GM12878 (cell line): Measurements from ENCODE around the gene ALDH1A2. TPM values are rescaled to one million over a fixed set of nuclear protein-coding genes. Genes with fewer than 3 reads are reported as not detected.

Experiments
- ATAC-seq: fragments of 200-7000 bp; cut with Tn5 transposase; 3 replicates; pipeline ENCODE4 v1.9.1; 2020; ENCODE audit warnings: mild to moderate bottlenecking, moderate library complexity
- BruUV-seq: library from RNA; stranded (reverse); fragments of 400-500 nt; replicated peaks from 2 replicates; lab custom pipeline; 2021; lab: Mats Ljungman, UMichigan
- CTCF ChIA-PET: fragments of 300-600 bp; sonication (Branson Sonifier 250); formaldehyde crosslinking; extraction: SDS; loops from one replicate; lab custom pipeline; 2021; ENCODE audit warnings: inconsistent platforms; lab: Yijun Ruan, JAX
- POLR2A ChIA-PET: fragments of 350-600 bp; formaldehyde crosslinking; extraction: SDS; loops from one replicate; lab custom pipeline; 2021; ENCODE audit warnings: inconsistent platforms; lab: Charles Lee
- RAD21 ChIA-PET: fragments of 300-600 bp; sonication (Branson Sonifier 250); formaldehyde crosslinking; loops from one replicate; lab custom pipeline; 2023; ENCODE audit warnings: antibody characterized with exemption; ENCODE audit not compliant: unreplicated experiment; lab: Charles Lee
- SMC1A ChIA-PET: fragments of 300-600 bp; sonication (Branson Sonifier 250); formaldehyde crosslinking; loops from one replicate; lab custom pipeline; 2023; ENCODE audit not compliant: unreplicated experiment, uncharacterized antibody; lab: Charles Lee
- DNase-seq: peaks from one replicate; pipeline ENCODE4 v3.0.0-alpha.2; 2011; ENCODE audit warnings: low read depth, low spot score
- FAIRE-seq: peaks from 3 replicates; lab custom pipeline; 2011; peaks lifted over from hg19 to GRCh38; lab: Jason Lieb, UNC
- H2AFZ ChIP-seq: 2 replicates; pipeline ENCODE4 v1.6.0; 2011; ENCODE audit warnings: low read depth, low read length, control low read depth; ENCODE audit not compliant: control insufficient read depth
- H3K27ac ChIP-seq: 2 replicates; pipeline ENCODE4 v1.5.1; 2011; ENCODE audit warnings: control low read depth; ENCODE audit not compliant: control insufficient read depth, insufficient read depth
- H3K27me3 ChIP-seq, 2 experiments: replicated peaks in 1 of 2; 2 replicates each; pipeline versions ENCODE4 v1.6.0 to v1.6.1; 2011; ENCODE audit warnings: low read length in 1 of 2; ENCODE audit not compliant: control insufficient read depth in 2 of 2, insufficient read depth in 2 of 2
- H3K36me3 ChIP-seq, 2 experiments: 2 replicates each; pipeline ENCODE4 v1.5.1; 2011; ENCODE audit warnings: low read length in 1 of 2; ENCODE audit not compliant: control insufficient read depth in 2 of 2, insufficient read depth in 2 of 2
- H3K4me1 ChIP-seq: 2 replicates; pipeline ENCODE4 v1.6.1; 2011; ENCODE audit warnings: mild to moderate bottlenecking, low read length, moderate library complexity, mixed read lengths; ENCODE audit not compliant: control insufficient read depth, insufficient read depth
- H3K4me2 ChIP-seq: 2 replicates; pipeline ENCODE4 v1.6.0; 2011; ENCODE audit warnings: control low read depth; ENCODE audit not compliant: control insufficient read depth, insufficient read depth
- H3K4me3 ChIP-seq: fragments of 200-600 bp; sonication (generic); 2 replicates; pipeline ENCODE4 v1.5.1; 2016
- H3K79me2 ChIP-seq: 2 replicates; pipeline ENCODE4 v1.6.0; 2011; ENCODE audit warnings: low read length; ENCODE audit not compliant: control insufficient read depth, insufficient read depth
- H3K9ac ChIP-seq: 2 replicates; pipeline ENCODE4 v1.8.0; 2011; ENCODE audit warnings: low read length, control low read depth, mixed read lengths; ENCODE audit not compliant: control insufficient read depth, insufficient read depth
- H3K9me3 ChIP-seq: replicated peaks from 3 replicates; pipeline ENCODE4 v1.5.1; 2011; ENCODE audit warnings: mild to moderate bottlenecking, low read length; ENCODE audit not compliant: control insufficient read depth, insufficient read depth
- H4K20me1 ChIP-seq: 2 replicates; pipeline ENCODE4 v1.6.0; 2011; ENCODE audit not compliant: control insufficient read depth, insufficient read depth
- BMI1 ChIP-seq: fragments of 450-650 bp; IDR thresholded peaks from 2 replicates; pipeline ENCODE4 v1.6.1; 2016; ENCODE audit warnings: mild to moderate bottlenecking, moderate library complexity, borderline replicate concordance
- CREB1 ChIP-seq: IDR thresholded peaks from 2 replicates; pipeline ENCODE4 v1.6.1; 2012; ENCODE audit warnings: low read depth, mild to moderate bottlenecking, inconsistent platforms
- CREM ChIP-seq: IDR thresholded peaks from 2 replicates; pipeline ENCODE4 v1.6.1; 2014; ENCODE audit warnings: antibody characterized with exemption, low read depth
- EED ChIP-seq: sonication (generic); IDR thresholded peaks from 2 replicates; pipeline ENCODE4 v1.6.1; 2016; ENCODE audit warnings: antibody characterized with exemption, low read depth
- JUNB ChIP-seq: IDR thresholded peaks from 2 replicates; pipeline ENCODE4 v1.6.1; 2016; ENCODE audit warnings: antibody characterized with exemption, mild to moderate bottlenecking
- KDM1A ChIP-seq: fragments of 200-600 bp; sonication (generic); IDR thresholded peaks from 2 replicates; pipeline ENCODE4 v1.6.1; 2016; ENCODE audit warnings: borderline replicate concordance
- NFYA ChIP-seq: IDR thresholded peaks from 2 replicates; pipeline ENCODE4 v1.6.1; 2011; ENCODE audit warnings: low read depth, mild to moderate bottlenecking, low read length, improper control_type of control experiment, borderline replicate concordance
- NR2C1 ChIP-seq: fragments of 450-650 bp; IDR thresholded peaks from 2 replicates; pipeline ENCODE4 v1.6.1; 2017; ENCODE audit warnings: antibody characterized with exemption, mild to moderate bottlenecking, moderate library complexity
- PAX8 ChIP-seq: fragments of 450-650 bp; IDR thresholded peaks from 2 replicates; pipeline ENCODE4 v1.6.1; 2017; ENCODE audit warnings: mild to moderate bottlenecking, moderate library complexity
- POU2F2 ChIP-seq: IDR thresholded peaks from 3 replicates; pipeline ENCODE4 v1.6.1; 2011; ENCODE audit warnings: low read depth, mild to moderate bottlenecking, low read length, borderline replicate concordance
- RB1 ChIP-seq: fragments of 450-650 bp; formaldehyde crosslinking; IDR thresholded peaks from 2 replicates; pipeline ENCODE4 v1.6.1; 2017; ENCODE audit warnings: mild to moderate bottlenecking, borderline replicate concordance
- STAT3 ChIP-seq: IDR thresholded peaks from 2 replicates; pipeline ENCODE4 v1.6.1; 2011; ENCODE audit warnings: low read depth, low read length, improper control_type of control experiment
- SUZ12 ChIP-seq: fragments of 200-600 bp; sonication (generic); IDR thresholded peaks from one replicate; pipeline ENCODE4 v1.6.1; 2018; ENCODE audit warnings: antibody characterized with exemption, mild to moderate bottlenecking; ENCODE audit not compliant: unreplicated experiment
- WGBS: methylation state at CpG from one replicate; pipeline ENCODE4 v1.1.6; 2016; ENCODE audit warnings: low lambda C conversion rate; ENCODE audit not compliant: insufficient replicate concordance, insufficient coverage; ENCODE audit errors: missing lambda C conversion rate; 5-methylcytosine and 5-hydroxymethylcytosine counted together
- in situ Hi-C: fragments of 300-500 bp; cut with MboI; formaldehyde crosslinking; loops from 9 replicates; pipeline ENCODE4 v1.14.3; 2018; ENCODE audit warnings: mixed read lengths
- intact Hi-C: fragments of 100-400 bp; cut with micrococcal nuclease; formaldehyde crosslinking; loops from one replicate; pipeline ENCODE4 v1.14.2; 2022; ENCODE audit not compliant: unreplicated experiment
- polyA plus RNA-seq, 11 experiments: library from polyadenylated mRNA; depleted of rRNA in 4 of 11; unstranded in 6 of 11; stranded (reverse) in 5 of 11; fragments of >200 nt; fragmentation: Nextera tagmentation in 4 of 11; fragmentation: Illumina TruSeq in 1 of 11; extraction: Ambion mirVana in 4 of 11; extraction: Trizol in 1 of 11; gene quantifications; 1 replicate in 1 of 11; 2 replicates in 10 of 11; pipeline versions ENCODE4 v1.2.1 to v1.2.3, GENCODE V29; 2011 to 2016; ENCODE audit warnings: inconsistent platforms in 2 of 11, missing spikeins in 2 of 11, low read depth in 1 of 11
- total RNA-seq, 4 experiments: library from RNA; depleted of rRNA in 3 of 4; stranded (reverse); fragments of >200 nt in 3 of 4; fragmentation: Illumina TruSeq in 1 of 4; extraction: Trizol in 1 of 4; gene quantifications; 2 replicates each; pipeline versions ENCODE4 v1.2.1 to v1.2.3, GENCODE V29; 2013 to 2021
- TF ChIP-seq, protein P1 (sequence below): fragments of 450-650 bp; formaldehyde crosslinking; IDR thresholded peaks from 2 replicates; pipeline ENCODE4 v1.4.0; 2022; ENCODE audit warnings: mild to moderate bottlenecking, moderate library complexity

The ALDH1A2 gene
- total and polyA plus RNA-seq, 10 of the 15 experiments (the other 5 are each of a cell fraction or from before 2014, with no cell fraction given): 0.06 to 0.92 (median 0.18) TPM; not detected in 5

GRCh38 chr15:57973534-57973933 is 92.0 kb downstream of the ALDH1A2 start:
- ATAC-seq (no peak), FAIRE-seq (no peak), DNase-seq (no peak)
- no peak overlapping the region for H3K9ac ChIP-seq
- CTCF ChIA-PET: interaction anchor here (0.5 kb wide), 1 partner anchor 242 kb away, joined by 3 read pairs; no protein-coding TSS in a partner anchor
- no peaks in the 10 kb centered on the region for H3K9me3 ChIP-seq
- no peaks in the 10 kb centered on the region for H3K36me3 ChIP-seq
- intact Hi-C loops (no loop called here), in situ Hi-C loops (no loop called here)
- no TSS peak for BruUV-seq
- no peaks in the 10 kb centered on the region for H3K27me3 ChIP-seq
- no peak overlapping the region for H3K4me2 ChIP-seq
- H2AFZ ChIP-seq: no peak overlapping the region
- H3K4me3 ChIP-seq: no peak overlapping the region
- no peaks in the 10 kb centered on the region for H4K20me1 ChIP-seq
- no peaks in the 10 kb centered on the region for H3K4me1 ChIP-seq
- no peaks in the 10 kb centered on the region for H3K79me2 ChIP-seq
- TF ChIP-seq BMI1 (no peak), KDM1A (no peak), POU2F2 (no peak)
- SMC1A ChIA-PET: interaction anchor here (1.2 kb wide), 1 partner anchor 8 kb away, joined by 3 read pairs; no protein-coding TSS in a partner anchor
- POLR2A ChIA-PET: no interaction called here
- H3K27ac ChIP-seq: no peak overlapping the region
- RAD21 ChIA-PET: no interaction called here
- 11% methylated on average over 3 of the region's 3 CpGs for WGBS

- H3K9ac ChIP-seq: no peak overlapping the region
- no peak overlapping the region for H3K27ac ChIP-seq
- ChIA-PET CTCF (interaction anchor here (0.5 kb wide), 1 partner anchor 241 kb away, joined by 3 read pairs; no protein-coding TSS in a partner anchor), POLR2A (no interaction called here), SMC1A (interaction anchor here (1.2 kb wide), 1 partner anchor 9 kb away, joined by 3 read pairs; no protein-coding TSS in a partner anchor), RAD21 (no interaction called here)
- ATAC-seq (no peak), FAIRE-seq (no peak), DNase-seq (no peak)
- no peak overlapping the region for H3K4me3 ChIP-seq
- intact Hi-C loops: no loop called here
- no peak overlapping the region for H3K4me2 ChIP-seq
- H3K36me3 ChIP-seq: no peaks in the 10 kb centered on the region
- no peaks in the 10 kb centered on the region for H3K4me1 ChIP-seq
- no peaks in the 10 kb centered on the region for H3K27me3 ChIP-seq
- WGBS: 21% methylated on average over 2 of the region's 2 CpGs
- H4K20me1 ChIP-seq: no peaks in the 10 kb centered on the region
- no peaks in the 10 kb centered on the region for H3K79me2 ChIP-seq
- no peak overlapping the region for H2AFZ ChIP-seq
- no TSS peak for BruUV-seq
- no peaks in the 10 kb centered on the region for H3K9me3 ChIP-seq
- in situ Hi-C loops: no loop called here
- TF ChIP-seq JUNB: no peak
- TF ChIP-seq POU2F2: no peak
- TF ChIP-seq CREM: no peak
- no peak for TF ChIP-seq STAT3
- no peak for TF ChIP-seq RB1
- TF ChIP-seq SUZ12: no peak
- no peak for TF ChIP-seq EED
- TF ChIP-seq NFYA: no peak
- no peak for TF ChIP-seq NR2C1
- no peak for TF ChIP-seq CREB1
- TF ChIP-seq, protein P1, sequence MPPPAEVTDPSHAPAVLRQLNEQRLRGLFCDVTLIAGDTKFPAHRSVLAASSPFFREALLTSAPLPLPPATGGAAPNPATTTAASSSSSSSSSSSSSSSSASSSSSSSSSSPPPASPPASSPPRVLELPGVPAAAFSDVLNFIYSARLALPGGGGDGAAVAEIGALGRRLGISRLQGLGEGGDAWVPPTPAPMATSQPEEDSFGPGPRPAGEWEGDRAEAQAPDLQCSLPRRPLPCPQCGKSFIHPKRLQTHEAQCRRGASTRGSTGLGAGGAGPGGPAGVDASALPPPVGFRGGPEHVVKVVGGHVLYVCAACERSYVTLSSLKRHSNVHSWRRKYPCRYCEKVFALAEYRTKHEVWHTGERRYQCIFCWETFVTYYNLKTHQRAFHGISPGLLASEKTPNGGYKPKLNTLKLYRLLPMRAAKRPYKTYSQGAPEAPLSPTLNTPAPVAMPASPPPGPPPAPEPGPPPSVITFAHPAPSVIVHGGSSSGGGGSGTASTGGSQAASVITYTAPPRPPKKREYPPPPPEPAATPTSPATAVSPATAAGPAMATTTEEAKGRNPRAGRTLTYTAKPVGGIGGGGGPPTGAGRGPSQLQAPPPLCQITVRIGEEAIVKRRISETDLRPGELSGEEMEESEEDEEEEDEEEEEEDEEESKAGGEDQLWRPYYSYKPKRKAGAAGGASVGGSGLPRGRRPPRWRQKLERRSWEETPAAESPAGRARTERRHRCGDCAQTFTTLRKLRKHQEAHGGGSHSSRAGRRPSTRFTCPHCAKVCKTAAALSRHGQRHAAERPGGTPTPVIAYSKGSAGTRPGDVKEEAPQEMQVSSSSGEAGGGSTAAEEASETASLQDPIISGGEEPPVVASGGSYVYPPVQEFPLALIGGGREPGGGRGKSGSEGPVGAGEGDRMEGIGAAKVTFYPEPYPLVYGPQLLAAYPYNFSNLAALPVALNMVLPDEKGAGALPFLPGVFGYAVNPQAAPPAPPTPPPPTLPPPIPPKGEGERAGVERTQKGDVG: no peak
- TF ChIP-seq PAX8: no peak
Observed at GRCh38 chr15:57972864-57973263, 92.6 kb downstream of the ALDH1A2 start.
